COLO829 (cell line): ENCODE measurements around the gene PCDHGB2.
"Not testable (repeated sequence)": the region's sequence is repeated elsewhere in the genome, so short reads cannot be mapped to it uniquely, and the experiment has no call there.

Source experiments
- DNase-seq: peaks from one replicate; pipeline ENCODE4 v3.0.0; 2012; ENCODE audit warnings: low spot score

Gene PCDHGB2

DNA sequence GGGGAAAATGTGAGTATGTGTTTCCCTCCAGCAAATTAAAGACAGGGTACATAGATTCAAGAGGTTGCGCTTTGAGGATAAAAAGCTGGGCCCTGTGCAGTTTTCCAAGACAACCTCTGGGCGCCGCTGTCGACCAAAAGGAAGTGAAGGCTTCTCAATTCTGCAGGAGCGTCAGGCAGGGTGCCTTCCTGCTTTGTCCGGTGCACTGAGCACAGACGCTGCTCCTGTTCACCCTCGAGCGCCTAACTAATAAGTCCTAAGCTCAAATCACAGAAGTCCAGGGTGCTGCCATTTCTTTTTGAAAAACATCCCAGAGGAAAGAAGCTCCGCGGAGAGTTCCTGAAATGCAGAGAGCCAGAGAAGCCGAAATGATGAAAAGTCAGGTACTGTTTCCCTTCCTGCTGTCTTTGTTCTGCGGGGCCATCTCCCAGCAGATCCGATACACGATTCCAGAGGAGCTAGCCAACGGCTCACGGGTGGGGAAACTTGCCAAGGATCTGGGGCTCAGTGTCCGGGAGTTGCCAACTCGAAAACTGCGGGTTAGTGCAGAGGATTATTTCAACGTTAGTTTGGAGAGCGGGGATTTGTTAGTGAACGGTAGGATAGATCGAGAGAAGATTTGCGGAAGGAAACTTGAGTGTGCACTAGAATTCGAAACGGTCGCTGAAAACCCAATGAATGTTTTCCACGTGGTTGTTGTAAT is 9.7 kb upstream of the PCDHGB2 start, which contains the start of gene PCDHGB1:
PCDHGB1 (plus strand) TSS at position 183 of the 703 bp plus-strand sequence; CDS start at position 345, 162 bp downstream.
- DNase-seq: peak; percentile 61

GRCh38 chr5:141351591-141351990 is 8.2 kb upstream of the PCDHGB2 start:
- no peak for DNase-seq

GRCh38 chr5:141354900-141355469 is 4.8 kb upstream of the PCDHGB2 start, which contains the start of gene PCDHGA4:
TSS of gene PCDHGA4 (plus strand) at chr5:141355021. CDS start at chr5:141355108, 87 bp downstream.
- DNase-seq: no peak

DNA sequence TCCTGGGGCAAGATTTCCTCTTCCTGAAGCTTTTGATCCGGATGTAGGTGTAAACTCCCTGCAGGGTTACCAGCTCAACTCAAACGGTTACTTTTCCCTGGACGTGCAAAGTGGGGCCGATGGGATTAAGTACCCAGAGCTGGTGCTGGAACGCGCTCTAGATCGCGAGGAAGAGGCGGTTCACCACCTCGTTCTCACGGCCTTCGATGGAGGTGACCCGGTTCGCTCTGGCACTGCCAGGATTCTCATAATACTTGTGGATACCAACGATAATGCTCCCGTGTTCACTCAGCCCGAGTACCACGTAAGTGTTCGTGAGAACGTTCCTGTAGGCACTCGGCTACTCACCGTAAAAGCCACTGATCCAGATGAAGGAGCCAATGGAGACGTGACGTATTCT is 4.2 kb upstream of the PCDHGB2 start:
- DNase-seq: no peak

DNA sequence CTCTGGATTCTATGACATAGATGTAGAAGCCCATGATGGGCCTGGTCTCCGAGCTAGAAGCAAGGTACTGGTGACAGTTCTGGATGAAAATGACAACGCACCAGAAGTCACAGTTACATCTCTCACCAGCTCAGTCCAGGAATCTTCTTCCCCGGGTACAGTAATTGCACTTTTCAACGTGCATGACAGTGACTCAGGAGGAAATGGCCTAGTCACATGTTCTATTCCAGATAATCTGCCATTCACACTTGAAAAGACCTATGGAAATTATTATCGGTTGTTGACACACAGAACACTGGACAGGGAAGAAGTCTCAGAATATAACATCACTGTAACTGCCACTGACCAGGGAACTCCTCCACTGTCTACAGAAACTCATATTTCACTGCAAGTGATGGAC is 3.7 kb upstream of the PCDHGB2 start:
- DNase-seq: no peak

GRCh38 chr5:141356950-141357349 is 2.8 kb upstream of the PCDHGB2 start:
- no peak for DNase-seq

DNA sequence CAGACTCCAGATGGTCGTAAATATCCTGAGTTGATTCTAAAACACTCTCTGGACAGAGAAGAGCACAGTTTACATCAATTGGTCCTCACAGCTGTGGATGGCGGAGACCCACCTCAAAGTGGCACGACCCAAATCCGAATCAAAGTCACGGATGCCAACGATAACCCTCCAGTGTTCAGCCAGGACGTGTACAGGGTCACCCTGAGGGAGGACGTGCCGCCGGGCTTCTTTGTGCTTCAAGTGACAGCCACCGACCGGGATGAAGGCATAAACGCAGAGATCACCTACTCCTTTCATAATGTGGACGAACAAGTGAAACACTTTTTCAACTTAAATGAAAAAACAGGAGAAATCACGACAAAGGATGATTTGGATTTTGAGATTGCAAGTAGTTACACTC is 891 bp downstream of the PCDHGB2 start:
- DNase-seq: no peak

- no peak for DNase-seq
Observed at GRCh38 chr5:141362719-141363118, 2.9 kb downstream of the PCDHGB2 start.

DNA sequence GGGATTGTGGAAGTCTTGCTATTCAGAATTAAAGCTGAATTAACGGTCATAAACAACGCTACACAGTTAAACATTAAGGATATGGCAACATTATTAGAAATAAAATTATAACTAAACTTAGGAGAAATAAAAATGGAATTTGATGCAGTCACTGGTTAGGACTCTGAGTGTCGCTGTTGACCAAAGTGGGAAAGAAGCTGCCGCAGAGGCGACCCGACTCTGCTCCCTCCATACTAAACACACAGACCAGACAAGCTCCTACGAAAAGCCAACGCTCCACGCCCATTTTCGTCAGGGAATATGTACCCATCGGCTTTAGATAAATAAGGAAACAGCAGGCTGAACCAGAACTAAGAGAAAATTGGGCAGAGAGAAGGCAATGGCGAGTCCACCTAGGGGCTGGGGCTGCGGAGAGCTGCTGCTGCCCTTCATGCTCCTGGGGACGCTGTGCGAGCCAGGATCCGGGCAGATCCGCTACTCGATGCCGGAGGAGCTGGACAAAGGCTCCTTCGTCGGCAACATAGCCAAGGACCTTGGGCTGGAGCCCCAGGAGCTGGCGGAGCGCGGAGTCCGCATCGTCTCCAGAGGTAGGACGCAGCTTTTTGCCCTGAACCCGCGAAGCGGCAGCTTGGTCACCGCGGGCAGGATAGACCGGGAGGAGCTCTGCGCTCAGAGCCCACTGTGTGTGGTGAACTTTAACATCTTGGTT is 4.3 kb downstream of the PCDHGB2 start, which contains the start of gene PCDHGA5:
PCDHGA5 (plus strand) TSS at position 211 of the 709 bp plus-strand sequence; CDS start at position 380, 169 bp downstream.
- no peak for DNase-seq

- no peak for DNase-seq
Observed at GRCh38 chr5:141366016-141366896, 6.5 kb downstream of the PCDHGB2 start.

DNA sequence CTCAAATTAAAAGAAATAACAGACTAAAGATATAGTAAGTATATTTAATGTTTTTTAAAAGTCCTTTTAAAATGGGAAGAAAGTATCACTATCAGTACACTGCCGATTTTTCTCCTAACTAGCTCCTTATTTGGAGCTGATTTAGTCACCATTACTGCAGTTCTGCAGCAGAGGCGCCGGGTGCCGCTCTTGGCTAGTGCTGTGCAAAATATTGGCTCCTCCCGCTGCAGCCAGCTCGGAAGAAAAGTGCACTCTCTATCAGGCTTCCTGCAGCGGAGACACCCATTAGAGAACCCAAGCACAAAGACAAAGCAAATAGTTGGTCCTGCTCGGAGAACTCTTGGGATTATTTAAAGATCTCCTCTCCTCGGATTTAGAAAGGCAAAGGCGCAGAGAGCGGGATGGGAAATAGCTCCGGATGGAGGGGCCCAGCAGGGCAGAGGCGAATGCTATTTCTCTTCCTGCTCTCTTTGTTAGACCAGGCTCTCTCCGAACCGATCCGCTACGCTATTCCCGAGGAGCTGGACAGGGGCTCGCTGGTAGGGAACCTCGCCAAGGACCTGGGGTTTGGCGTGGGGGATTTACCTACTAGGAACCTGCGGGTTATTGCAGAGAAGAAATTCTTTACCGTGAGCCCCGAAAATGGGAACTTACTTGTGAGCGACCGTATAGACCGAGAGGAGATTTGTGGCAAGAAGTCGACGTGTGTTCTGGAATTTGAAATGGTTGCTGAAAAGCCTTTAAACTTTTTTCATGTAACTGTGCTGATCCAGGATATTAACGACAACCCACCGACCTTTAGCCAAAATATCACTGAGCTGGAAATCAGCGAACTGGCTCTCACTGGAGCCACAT is 10.4 kb downstream of the PCDHGB2 start, which contains the start of gene PCDHGB3:
PCDHGB3 (plus strand) TSS at position 249 of the 855 bp plus-strand sequence; CDS start at position 402, 153 bp downstream.
- no peak for DNase-seq

DNA sequence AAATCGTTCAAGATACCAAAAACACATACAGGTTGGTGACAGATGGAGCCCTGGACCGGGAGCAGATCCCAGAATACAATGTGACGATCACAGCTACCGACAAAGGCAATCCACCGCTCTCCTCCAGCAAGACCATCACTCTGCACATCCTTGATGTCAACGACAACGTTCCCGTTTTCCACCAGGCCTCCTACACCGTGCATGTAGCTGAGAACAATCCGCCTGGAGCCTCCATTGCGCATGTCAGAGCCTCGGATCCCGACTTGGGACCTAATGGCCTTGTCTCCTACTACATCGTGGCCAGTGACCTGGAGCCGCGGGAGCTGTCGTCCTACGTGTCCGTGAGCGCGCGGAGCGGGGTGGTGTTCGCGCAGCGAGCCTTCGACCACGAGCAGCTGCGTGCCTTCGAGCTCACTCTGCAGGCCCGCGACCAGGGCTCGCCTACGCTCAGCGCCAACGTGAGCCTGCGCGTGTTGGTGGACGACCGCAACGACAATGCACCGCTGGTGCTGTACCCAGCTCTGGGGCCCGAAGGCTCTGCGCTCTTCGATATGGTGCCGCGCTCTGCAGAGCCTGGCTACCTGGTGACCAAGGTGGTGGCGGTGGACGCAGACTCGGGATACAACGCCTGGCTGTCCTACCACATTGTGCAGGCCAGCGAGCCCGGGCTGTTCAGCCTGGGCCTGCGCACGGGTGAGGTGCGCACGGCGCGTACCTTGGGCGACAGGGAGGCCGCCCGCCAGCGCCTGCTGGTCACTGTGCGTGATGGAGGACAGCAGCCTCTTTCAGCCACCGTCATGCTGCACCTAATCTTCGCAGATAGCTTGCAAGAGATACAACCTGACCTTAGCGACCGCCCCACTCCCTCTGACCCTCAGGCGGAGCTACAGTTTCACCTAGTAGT is 12.0 kb downstream of the PCDHGB2 start:
- DNase-seq: no peak

DNA sequence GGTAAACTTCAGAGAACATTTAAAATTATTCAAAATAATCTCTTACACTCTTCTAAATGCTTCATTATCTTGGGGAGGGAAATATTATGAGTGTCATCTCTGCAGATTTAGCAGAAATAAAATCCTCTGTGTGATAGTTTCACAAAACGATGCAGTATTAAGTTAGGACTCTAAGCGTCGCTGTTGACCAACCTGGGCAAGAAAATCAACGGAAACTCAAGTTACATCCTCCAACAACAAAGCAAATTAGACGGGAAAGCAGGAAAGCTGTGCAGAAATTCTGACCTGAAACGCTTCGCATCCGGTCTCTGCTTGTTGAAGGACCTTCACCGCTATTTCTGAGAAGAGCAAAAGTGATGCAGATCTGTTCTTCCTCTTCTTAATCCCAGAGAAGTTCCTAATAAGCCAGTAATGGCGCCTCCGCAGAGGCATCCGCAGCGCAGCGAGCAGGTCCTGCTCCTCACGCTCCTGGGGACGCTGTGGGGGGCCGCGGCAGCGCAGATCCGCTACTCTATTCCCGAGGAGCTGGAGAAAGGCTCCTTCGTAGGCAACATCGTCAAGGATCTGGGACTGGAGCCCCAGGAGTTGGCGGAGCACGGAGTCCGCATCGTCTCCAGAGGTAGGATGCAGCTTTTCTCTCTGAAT is 14.0 kb downstream of the PCDHGB2 start, which contains the start of gene PCDHGA6:
PCDHGA6 (plus strand) TSS at position 219 of the 645 bp plus-strand sequence; CDS start at position 412, 193 bp downstream.
- DNase-seq: peak; percentile 3

- no peak for DNase-seq
Observed at GRCh38 chr5:141374627-141375026, 14.8 kb downstream of the PCDHGB2 start.

DNA sequence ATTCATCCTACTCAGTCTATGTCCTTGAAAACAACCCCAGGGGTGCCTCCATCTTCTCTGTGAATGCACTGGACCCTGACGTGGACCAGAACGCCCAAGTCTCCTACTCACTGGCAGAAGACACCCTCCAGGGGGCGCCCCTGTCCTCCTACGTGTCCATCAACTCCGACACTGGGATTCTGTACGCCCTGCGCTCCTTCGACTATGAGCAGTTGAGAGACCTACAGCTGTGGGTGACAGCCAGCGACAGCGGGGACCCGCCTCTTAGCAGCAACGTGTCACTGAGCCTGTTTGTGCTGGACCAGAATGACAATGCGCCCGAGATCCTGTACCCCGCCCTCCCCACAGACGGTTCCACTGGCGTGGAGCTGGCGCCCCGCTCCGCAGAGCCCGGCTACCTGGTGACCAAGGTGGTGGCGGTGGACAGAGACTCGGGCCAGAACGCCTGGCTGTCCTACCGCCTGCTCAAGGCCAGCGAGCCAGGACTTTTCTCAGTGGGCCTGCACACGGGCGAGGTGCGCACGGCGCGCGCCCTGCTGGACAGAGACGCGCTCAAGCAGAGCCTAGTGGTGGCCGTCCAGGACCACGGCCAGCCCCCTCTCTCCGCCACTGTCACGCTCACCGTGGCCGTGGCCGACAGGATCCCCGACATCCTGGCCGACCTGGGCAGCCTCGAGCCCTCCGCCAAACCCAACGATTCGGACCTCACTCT is 15.8 kb downstream of the PCDHGB2 start:
- DNase-seq: not testable (repeated sequence)

- no peak for DNase-seq
Observed at GRCh38 chr5:141382469-141383294, 22.9 kb downstream of the PCDHGB2 start, which contains the start of gene PCDHGA7. TSS of gene PCDHGA7 (plus strand) at chr5:141382742. CDS start at chr5:141382900, 158 bp downstream.

- no peak for DNase-seq
Observed at GRCh38 chr5:141383345-141383744, 23.6 kb downstream of the PCDHGB2 start.
